Retinal pigment epithelial cell (primary cell): ENCODE measurements around the gene NFATC3.

ENCODE experiments used
- DNase-seq: peaks from one replicate; pipeline ENCODE4 v3.0.0-alpha.2; 2010; ENCODE audit warnings: low read depth
- H3K4me3 ChIP-seq: 2 replicates; pipeline ENCODE4 v1.5.1; 2011; ENCODE audit warnings: mild to moderate bottlenecking, low read length, control low read depth, moderate library complexity
- CTCF ChIP-seq: conservative IDR thresholded peaks from 2 replicates; pipeline ENCODE4 v1.5.1; 2011; ENCODE audit warnings: low read depth, low read length, control low read depth, inconsistent platforms

Gene NFATC3

GRCh38 chr16:68231384-68232136 lies 146.4 kb downstream of the NFATC3 start:
- DNase-seq, result no peak
- no peak overlapping the region for H3K4me3 ChIP-seq
- no peak for TF ChIP-seq CTCF

- no peak overlapping the region for H3K4me3 ChIP-seq
- no peak for TF ChIP-seq CTCF
- no peak for DNase-seq
Measured at GRCh38 chr16:68232335-68232734, 147.2 kb downstream of the NFATC3 start.

DNA sequence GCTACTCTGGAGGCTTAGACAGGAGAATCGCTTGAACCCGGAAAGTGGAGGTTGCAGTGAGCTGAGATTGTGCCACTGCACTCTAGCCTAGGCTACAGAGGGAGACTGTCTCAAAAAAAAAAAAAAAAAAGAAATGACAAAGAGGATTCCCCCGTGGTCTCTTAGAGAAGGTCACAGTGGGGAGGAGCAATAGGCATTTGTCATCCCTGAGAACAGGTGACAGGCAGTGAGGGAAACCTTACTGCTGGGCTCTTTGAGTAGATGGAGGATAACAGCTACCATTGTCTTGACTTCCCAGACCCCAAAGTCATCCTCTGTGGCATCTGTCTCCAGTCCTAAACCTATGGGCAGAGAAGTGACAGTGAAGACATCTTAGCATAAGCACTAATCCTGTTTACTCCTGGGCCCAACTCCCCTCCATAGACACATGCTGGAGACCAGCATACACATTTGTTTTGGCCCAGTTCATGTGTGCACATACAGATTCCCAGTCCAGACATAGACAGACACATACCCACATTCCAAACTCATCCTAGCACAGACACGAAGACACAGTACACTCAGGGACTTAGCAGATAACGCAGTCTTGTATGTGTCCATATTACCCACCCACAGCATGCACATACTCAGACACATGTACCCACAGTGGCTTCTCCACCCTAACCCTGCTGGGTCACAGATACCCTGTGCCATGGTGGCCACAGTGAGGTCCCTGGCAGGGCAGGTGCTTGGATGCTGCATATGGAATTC lies 148.1 kb downstream of the NFATC3 start:
- DNase-seq, result no peak
- TF ChIP-seq CTCF, result no peak
- H3K4me3 ChIP-seq, result no peak overlapping the region

DNA sequence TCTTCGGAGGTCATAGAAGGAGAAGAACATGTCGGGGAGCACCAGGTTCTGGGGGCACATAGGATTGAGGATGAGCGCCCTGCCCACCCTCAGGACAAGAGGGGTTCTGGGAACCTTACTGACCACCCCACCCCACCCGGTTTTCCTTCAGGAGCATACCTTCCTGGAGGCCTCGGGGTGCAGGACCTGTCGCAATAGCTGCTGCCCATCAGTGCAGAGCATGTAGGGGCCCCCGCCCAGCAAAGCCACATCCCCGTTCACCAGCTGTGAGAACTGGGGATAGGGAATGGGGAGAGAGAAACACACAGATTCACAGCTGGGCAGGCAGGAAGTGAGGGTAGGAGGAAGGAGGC lies 148.6 kb downstream of the NFATC3 start:
- H3K4me3 ChIP-seq, result no peak overlapping the region
- no peak for DNase-seq
- no peak for TF ChIP-seq CTCF

- H3K4me3 ChIP-seq, result peak overlapping the region; percentile 50
- no peak for DNase-seq
- TF ChIP-seq CTCF, result no peak
Measured at GRCh38 chr16:68234188-68235107, 149.3 kb downstream of the NFATC3 start.

DNA sequence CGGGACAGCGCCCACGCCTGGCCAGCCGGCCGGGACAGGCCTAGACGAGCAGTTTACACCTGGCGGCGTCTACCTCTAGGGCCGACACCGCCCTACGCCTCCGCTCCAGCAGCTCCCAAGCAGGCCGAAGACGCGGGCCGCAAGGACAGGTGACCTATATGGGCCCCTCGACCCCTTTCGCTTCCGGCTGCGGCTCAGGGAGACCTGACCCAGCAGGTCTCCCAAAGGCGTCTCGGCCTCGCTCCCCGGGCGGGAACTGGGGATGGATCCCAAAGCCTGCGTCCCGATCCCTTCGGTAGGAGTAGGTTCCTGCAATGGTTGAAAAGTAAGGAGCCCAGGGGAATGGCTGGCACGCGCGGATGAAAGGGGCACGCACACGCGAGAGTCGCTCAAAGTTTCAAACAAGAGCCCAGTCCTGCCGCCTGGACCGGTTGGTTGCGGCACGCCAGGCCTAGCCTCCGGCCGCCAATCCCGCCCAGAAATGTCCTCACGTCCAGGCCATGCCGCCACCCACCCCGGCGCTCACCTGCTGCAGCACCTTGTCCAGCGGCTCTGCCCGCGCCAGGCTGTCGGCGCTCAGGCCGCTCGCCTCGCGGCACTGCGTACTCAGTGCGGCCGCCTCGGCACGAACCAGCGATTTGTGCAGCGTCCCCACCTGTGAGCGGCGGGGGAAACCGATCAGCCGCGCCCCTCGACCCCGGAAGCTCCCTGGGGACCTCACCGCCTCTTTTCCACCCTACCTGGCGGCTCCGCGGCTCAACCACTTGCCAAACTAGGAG lies 150.1 kb downstream of the NFATC3 start:
- H3K4me3 ChIP-seq, result peak overlapping the region; percentile 50
- no peak for DNase-seq
- TF ChIP-seq CTCF, result peak; percentile 17
